ENCODE results near the gene SNX27.

- no peak for TF ChIP-seq POLR2A (IDR thresholded peaks at IDR 0.05)
- no peak for TF ChIP-seq CTCF (IDR thresholded peaks at IDR 0.05)
Observed at GRCh38 chr1:151737479-151737878, 125.6 kb downstream of the SNX27 start.
